ENCODE measurements around the gene MICU1.

DNA sequence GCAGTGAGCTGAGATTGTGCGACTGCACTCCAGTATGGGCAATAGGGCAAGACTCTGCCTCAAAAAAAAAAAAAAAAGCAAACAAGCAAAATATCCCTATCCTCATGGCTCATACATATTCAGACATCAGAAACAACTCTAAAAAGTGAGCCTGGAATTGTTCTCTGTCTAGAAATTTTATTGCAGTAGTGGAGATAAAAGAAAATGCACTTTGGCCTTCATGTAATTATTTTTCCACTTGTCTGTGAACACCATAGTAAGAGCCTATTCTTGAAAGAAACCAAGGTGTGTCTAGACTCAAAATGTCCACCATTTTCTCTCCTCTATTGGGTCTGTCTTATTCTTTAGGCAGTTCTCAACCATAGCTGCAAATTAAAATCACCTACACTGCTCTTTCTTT is 35.6 kb upstream of the MICU1 start:
- TF ChIP-seq, protein P1, sequence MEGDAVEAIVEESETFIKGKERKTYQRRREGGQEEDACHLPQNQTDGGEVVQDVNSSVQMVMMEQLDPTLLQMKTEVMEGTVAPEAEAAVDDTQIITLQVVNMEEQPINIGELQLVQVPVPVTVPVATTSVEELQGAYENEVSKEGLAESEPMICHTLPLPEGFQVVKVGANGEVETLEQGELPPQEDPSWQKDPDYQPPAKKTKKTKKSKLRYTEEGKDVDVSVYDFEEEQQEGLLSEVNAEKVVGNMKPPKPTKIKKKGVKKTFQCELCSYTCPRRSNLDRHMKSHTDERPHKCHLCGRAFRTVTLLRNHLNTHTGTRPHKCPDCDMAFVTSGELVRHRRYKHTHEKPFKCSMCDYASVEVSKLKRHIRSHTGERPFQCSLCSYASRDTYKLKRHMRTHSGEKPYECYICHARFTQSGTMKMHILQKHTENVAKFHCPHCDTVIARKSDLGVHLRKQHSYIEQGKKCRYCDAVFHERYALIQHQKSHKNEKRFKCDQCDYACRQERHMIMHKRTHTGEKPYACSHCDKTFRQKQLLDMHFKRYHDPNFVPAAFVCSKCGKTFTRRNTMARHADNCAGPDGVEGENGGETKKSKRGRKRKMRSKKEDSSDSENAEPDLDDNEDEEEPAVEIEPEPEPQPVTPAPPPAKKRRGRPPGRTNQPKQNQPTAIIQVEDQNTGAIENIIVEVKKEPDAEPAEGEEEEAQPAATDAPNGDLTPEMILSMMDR (IDR thresholded peaks at IDR 0.05; ENCODE audit: low read depth, low read length, poor library complexity, severe bottlenecking), result no peak
- no peak for TF ChIP-seq EZH2phosphoT487 (IDR thresholded peaks at IDR 0.05; ENCODE audit: borderline replicate concordance, low read length)
